ENCODE results near the gene SYNGR2. TPM values are rescaled to one million over a fixed set of nuclear protein-coding genes. Genes with fewer than 3 reads are reported as not detected.
"Not testable (repeated sequence)": the region's sequence is repeated elsewhere in the genome, so short reads cannot be mapped to it uniquely, and the experiment has no call there.

The SYNGR2 gene
- total RNA-seq, 1 donor from 2014 or later: 636 TPM

DNA sequence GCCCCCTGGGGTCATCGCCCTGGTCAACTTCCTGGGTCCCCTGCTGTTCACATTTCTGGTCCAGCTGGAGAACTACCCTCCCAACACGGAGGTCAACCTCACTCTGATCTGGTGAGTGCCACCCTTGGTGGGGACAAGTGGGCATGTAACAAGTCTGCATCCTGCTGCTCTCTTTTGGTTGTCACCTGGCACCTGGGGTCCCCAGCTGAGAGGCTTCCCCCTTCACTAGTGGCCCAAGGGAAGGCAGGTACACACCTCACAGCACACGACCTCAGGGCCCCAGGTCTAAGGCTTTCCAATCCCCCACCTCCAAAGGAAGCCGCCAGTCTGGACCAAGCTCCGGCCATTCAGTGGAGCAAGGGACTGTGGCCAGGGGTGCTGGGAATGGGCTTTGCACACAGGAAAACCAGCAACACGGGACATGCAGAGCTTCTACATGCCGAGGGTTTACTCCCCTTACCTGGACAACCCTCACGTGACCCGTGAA lies 33.4 kb upstream of the SYNGR2 start:
- ATAC-seq (ENCODE audit: low read depth) (no peak), DNase-seq (no peak)

DNA sequence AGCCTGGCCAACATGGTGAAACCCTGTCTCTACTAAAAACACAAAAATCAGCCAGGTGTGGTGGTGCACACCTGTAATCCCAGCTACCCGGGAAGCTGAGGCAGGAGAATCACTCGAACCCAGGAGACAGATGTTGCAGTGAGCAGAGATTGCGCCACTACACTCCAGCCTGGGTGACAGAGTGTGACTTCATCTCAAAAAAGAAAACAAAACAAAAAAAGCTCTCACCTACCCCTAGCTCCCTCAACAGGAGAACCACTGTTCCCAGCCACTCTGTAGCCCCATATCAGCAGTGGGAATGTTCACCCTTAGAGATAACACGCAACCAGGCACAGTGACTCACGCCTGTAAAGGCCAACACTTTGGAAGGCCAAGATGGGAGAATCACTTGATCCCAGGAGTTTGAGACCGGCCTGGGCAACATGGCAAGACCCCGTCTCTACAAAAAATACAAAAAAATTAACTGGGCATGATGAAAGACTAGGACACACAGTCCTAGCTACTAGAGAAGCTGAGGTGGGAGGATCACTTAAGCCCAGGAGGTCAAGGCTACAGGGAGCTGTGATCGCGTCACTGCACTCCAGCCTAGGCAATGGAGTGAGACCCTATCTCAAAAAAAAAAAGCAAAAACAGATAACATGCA lies 32.4 kb upstream of the SYNGR2 start:
- TF ChIP-seq, protein P1, sequence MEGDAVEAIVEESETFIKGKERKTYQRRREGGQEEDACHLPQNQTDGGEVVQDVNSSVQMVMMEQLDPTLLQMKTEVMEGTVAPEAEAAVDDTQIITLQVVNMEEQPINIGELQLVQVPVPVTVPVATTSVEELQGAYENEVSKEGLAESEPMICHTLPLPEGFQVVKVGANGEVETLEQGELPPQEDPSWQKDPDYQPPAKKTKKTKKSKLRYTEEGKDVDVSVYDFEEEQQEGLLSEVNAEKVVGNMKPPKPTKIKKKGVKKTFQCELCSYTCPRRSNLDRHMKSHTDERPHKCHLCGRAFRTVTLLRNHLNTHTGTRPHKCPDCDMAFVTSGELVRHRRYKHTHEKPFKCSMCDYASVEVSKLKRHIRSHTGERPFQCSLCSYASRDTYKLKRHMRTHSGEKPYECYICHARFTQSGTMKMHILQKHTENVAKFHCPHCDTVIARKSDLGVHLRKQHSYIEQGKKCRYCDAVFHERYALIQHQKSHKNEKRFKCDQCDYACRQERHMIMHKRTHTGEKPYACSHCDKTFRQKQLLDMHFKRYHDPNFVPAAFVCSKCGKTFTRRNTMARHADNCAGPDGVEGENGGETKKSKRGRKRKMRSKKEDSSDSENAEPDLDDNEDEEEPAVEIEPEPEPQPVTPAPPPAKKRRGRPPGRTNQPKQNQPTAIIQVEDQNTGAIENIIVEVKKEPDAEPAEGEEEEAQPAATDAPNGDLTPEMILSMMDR (IDR thresholded peaks at IDR 0.05): no peak
- ATAC-seq (ENCODE audit: low read depth): no peak
- H3K27ac Mint-ChIP-seq: peak overlapping the region; percentile 67

More for the DNA sequence above, 33.4 kb upstream of the SYNGR2 start:
- no peaks in the 10 kb centered on the region for H3K9me3 Mint-ChIP-seq
- CTCF ChIA-PET: interaction anchor here (0.7 to 15.7 kb wide), 9 partner anchors 8 to 115 kb away, joined by 3 to 220 read pairs (median 4); no protein-coding TSS in a partner anchor
- peaks cover 56% of the 10 kb centered on the region for H3K36me3 Mint-ChIP-seq (ENCODE audit: low read depth)
- TF ChIP-seq, protein P1 (IDR thresholded peaks at IDR 0.05): no peak
- intact Hi-C loops (cut with micrococcal nuclease): loop anchor here (1.0 to 5.0 kb wide), 6 partner anchors 23 to 813 kb away; no protein-coding TSS in a partner anchor
- H3K27me3 Mint-ChIP-seq: no peaks in the 10 kb centered on the region
- no peak overlapping the region for H3K27ac Mint-ChIP-seq
- POLR2A ChIA-PET: interaction anchor here (0.6 to 48.2 kb wide), 6 partner anchors 3 to 176 kb away, joined by 3 to 2404 read pairs (median 531); partner anchors contain the start of genes AFMID, C17orf99, SYNGR2 and TK1
- H3K4me1 Mint-ChIP-seq: peaks cover 84% of the 10 kb centered on the region
- no peak overlapping the region for H3K4me3 Mint-ChIP-seq

DNA sequence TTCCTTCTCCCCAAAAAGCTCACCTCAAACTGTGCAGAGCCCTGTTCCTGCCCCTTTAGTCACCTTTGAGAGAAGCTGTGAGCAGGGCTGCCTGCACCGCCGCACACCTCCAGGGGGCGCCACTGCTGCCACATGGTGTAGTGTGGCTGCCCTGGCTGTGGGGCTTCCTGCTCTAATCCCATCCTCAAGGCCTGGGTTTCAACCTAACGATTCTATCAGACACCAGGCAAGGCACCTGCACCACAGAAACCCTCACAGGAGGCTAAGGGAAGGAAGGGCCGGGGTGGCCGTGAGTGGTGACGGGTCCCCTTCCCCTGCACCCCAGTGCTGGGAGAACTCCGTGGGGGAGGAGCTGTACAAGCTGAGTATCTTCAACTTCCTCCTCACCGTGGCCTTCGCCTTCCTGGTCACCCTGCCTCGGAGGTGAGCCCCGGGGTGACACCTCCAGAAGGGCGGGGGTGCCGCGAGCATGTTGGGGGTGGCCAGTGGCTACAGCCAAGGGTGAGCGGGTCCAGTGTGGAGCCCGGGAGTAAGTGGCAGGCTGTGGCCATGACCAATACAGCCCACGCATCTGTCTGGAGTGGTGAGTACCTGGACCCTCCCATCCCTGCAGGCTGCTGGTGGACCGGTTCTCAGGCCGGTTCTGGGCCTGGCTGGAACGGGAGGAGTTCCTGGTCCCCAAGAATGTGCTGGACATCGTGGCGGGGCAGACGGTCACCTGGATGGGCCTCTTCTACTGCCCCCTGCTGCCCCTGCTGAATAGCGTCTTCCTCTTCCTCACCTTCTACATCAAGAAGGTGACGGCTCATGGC lies 30.8 kb upstream of the SYNGR2 start:
- H3K27ac Mint-ChIP-seq: peak overlapping the region; percentile 89
- peak overlapping the region; percentile 50 for H3K4me3 Mint-ChIP-seq
- peaks cover 61% of the 10 kb centered on the region for H3K36me3 Mint-ChIP-seq (ENCODE audit: low read depth)
- H3K27me3 Mint-ChIP-seq: no peaks in the 10 kb centered on the region
- POLR2A ChIA-PET: interaction anchor here (1.2 to 48.2 kb wide), 4 partner anchors 4 to 36 kb away, joined by 3 to 2404 read pairs (median 1040); partner anchors contain the start of genes AFMID, C17orf99, SYNGR2 and TK1
- CTCF ChIA-PET: interaction anchor here (0.6 to 15.7 kb wide), 8 partner anchors 10 to 38 kb away, joined by 3 to 220 read pairs (median 8); partner anchors contain the start of gene TMC6
- no peaks in the 10 kb centered on the region for H3K9me3 Mint-ChIP-seq
- peaks cover 90% of the 10 kb centered on the region for H3K4me1 Mint-ChIP-seq
- DNase-seq (no peak), ATAC-seq (ENCODE audit: low read depth) (peak; percentile 5)
- TF ChIP-seq, protein P1 (IDR thresholded peaks at IDR 0.05): no peak
- intact Hi-C loops (cut with micrococcal nuclease): no loop called here

More for the DNA sequence above, 32.4 kb upstream of the SYNGR2 start:
- H3K4me3 Mint-ChIP-seq: no peak overlapping the region
- H3K36me3 Mint-ChIP-seq (ENCODE audit: low read depth): peaks cover 54% of the 10 kb centered on the region
- no peaks in the 10 kb centered on the region for H3K9me3 Mint-ChIP-seq
- intact Hi-C loops (cut with micrococcal nuclease): no loop called here
- CTCF ChIA-PET: interaction anchor here (1.0 to 15.7 kb wide), 6 partner anchors 9 to 50 kb away, joined by 3 to 220 read pairs (median 6); no protein-coding TSS in a partner anchor
- DNase-seq: no peak
- H3K4me1 Mint-ChIP-seq: peaks cover 81% of the 10 kb centered on the region
- no peaks in the 10 kb centered on the region for H3K27me3 Mint-ChIP-seq
- POLR2A ChIA-PET: interaction anchor here (0.6 to 48.2 kb wide), 6 partner anchors 4 to 44 kb away, joined by 3 to 2404 read pairs (median 531); partner anchors contain the start of genes AFMID, C17orf99, SYNGR2 and TK1

DNA sequence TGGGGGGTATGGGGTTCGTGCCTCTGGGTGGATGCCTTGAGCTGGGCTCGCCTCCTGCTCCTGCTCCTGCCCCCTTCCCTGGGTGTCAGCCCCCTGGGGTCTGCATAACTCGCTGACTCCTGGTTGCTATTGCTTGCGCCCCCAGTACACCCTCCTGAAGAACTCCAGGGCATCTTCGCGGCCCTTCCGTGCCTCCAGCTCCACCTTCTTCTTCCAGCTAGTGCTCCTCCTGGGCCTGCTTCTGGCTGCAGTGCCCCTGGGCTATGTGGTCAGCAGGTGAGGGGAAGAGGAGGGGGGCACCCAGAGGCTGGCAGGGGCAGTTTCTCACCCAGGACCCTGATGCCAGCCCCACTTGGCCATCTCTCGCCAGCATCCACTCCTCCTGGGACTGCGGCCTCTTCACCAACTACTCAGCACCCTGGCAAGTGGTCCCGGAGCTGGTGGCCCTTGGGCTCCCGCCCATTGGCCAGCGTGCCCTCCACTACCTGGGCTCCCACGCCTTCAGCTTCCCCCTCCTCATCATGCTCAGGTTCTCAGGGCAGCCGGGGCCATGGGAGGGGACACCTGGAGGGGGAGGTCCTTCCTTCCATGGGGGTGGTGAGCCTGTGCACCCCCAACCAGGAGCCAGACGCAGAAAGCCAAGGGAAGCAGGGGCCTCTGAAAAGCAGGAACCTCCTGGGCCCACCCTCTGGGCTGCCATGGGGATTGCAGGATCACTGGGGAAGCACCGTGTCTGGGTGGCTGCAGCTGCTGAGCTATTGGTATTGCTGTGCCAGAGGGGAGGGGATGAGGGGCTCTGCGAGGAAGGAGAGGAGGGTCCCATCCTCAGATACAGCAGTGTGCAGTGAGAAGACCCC lies 29.9 kb upstream of the SYNGR2 start:
- ATAC-seq (ENCODE audit: low read depth) (no peak), DNase-seq (no peak)
- Mint-ChIP-seq H3K36me3 (ENCODE audit: low read depth) (peaks cover 55% of the 10 kb centered on the region), H3K4me3 (peak overlapping the region; percentile 50), H3K9me3 (no peaks in the 10 kb centered on the region), H3K4me1 (peaks cover 90% of the 10 kb centered on the region), H3K27me3 (no peaks in the 10 kb centered on the region), H3K27ac (peak overlapping the region; percentile 89)
- intact Hi-C loops (cut with micrococcal nuclease): no loop called here
- ChIA-PET POLR2A (interaction anchor here (0.5 to 48.2 kb wide), 4 partner anchors 3 to 596 kb away, joined by 3 to 2404 read pairs (median 1040); partner anchors contain the start of genes AFMID, C17orf99, SYNGR2 and TK1), CTCF (interaction anchor here (0.6 to 15.7 kb wide), 9 partner anchors 9 to 55 kb away, joined by 3 to 220 read pairs (median 5); partner anchors contain the start of gene TMC6)
- TF ChIP-seq, protein P1 (IDR thresholded peaks at IDR 0.05): no peak

DNA sequence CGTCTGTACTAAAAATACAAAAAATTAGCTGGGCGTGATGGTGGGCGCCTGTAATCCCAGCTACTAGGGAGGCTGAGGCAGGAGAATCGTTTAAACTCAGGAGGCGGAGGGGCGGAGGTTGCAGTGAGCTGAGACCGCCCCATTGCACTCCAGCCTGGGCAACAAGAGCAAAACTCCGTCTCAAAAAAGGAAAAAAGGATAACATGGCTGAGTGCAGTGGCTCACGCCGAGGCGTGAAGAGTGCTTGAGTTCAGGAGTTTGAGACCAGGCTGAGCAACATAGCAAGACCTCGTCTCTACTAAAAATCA lies 28.6 kb upstream of the SYNGR2 start:
- peaks cover 44% of the 10 kb centered on the region for H3K36me3 Mint-ChIP-seq (ENCODE audit: low read depth)
- CTCF ChIA-PET: interaction anchor here (1.0 to 1.2 kb wide), 3 partner anchors 32 to 37 kb away, joined by 4 to 6 read pairs (median 5); no protein-coding TSS in a partner anchor
- intact Hi-C loops (cut with micrococcal nuclease): loop anchor here (1.0 to 10.0 kb wide), 4 partner anchors 8 to 635 kb away; partner anchors contain the start of gene SYNGR2
- peaks cover 90% of the 10 kb centered on the region for H3K4me1 Mint-ChIP-seq
- not testable (repeated sequence) for H3K9me3 Mint-ChIP-seq; DNase-seq; H3K27me3 Mint-ChIP-seq; ATAC-seq (ENCODE audit: low read depth)
- peak overlapping the region; percentile 80 for H3K27ac Mint-ChIP-seq
- POLR2A ChIA-PET: interaction anchor here (0.6 to 48.2 kb wide), 8 partner anchors 2 to 219 kb away, joined by 3 to 2404 read pairs (median 5); partner anchors contain the start of genes AFMID, C17orf99, SYNGR2 and TK1
- H3K4me3 Mint-ChIP-seq: peak overlapping the region; percentile 58

All from activated B cell treated with CpG ODN at 0.5 μM for 24 hours (primary cell).